ENCODE measurements around the gene MDM4.

Gene MDM4

GRCh38 chr1:204605791-204606190 is 89.6 kb downstream of the MDM4 start:
- Histone ChIP-seq H3K4me2 (ENCODE audit: low read length) (no peak overlapping the region), H3K4me3 (ENCODE audit: low read length) (no peak overlapping the region), H3K36me3 (ENCODE audit: insufficient read depth, low read length) (no peaks in the 10 kb centered on the region), H3K9ac (ENCODE audit: low read depth, low read length) (no peak overlapping the region), H3K27me3 (ENCODE audit: control insufficient read depth, insufficient read depth, low read length) (peaks cover 84% of the 10 kb centered on the region), H3K9me3 (replicated peaks; ENCODE audit: low read length) (no peaks in the 10 kb centered on the region), H3K4me1 (ENCODE audit: control insufficient read depth, insufficient read depth, low read length) (no peaks in the 10 kb centered on the region)

Small RNAs within 50 kb of the gene (small RNA-seq; reads per million reads assigned to genes)
- 5.6 reads per million, percentile 87 among the genes with 10 or more reads in this experiment for gene RNA5SP74
